Parathyroid adenoma (tissue), 2 donors: ENCODE measurements around the gene SLC26A2.

Experiments
- H2AFZ ChIP-seq: fragments of 300-600 bp; sonication (generic); one replicate; pipeline ENCODE4 v1.7.0; 2017; ENCODE audit warnings: antibody characterized with exemption, mild to moderate bottlenecking
- H3K27ac ChIP-seq: fragments of 300-600 bp; sonication (generic); one replicate; pipeline ENCODE4 v1.7.0; 2017
- H3K27me3 ChIP-seq: fragments of 300-600 bp; sonication (generic); one replicate; pipeline ENCODE4 v1.7.0; 2017; ENCODE audit warnings: low read length; ENCODE audit not compliant: control insufficient read depth, insufficient read depth
- H3K36me3 ChIP-seq: fragments of 300-600 bp; sonication (generic); one replicate; pipeline ENCODE4 v1.7.0; 2017; ENCODE audit warnings: low read length; ENCODE audit not compliant: control insufficient read depth, insufficient read depth
- H3K4me1 ChIP-seq: fragments of 300-600 bp; sonication (generic); one replicate; pipeline ENCODE4 v1.7.0; 2017; ENCODE audit warnings: control low read depth
- H3K4me2 ChIP-seq: fragments of 300-600 bp; sonication (generic); one replicate; pipeline ENCODE4 v1.7.0; 2017; ENCODE audit warnings: low read length
- H3K4me3 ChIP-seq: fragments of 300-600 bp; sonication (generic); one replicate; pipeline ENCODE4 v1.7.0; 2017; ENCODE audit warnings: low read depth, low read length
- H3K79me2 ChIP-seq: fragments of 300-600 bp; sonication (generic); one replicate; pipeline ENCODE4 v1.7.0; 2017; ENCODE audit warnings: control low read depth
- H3K9ac ChIP-seq: fragments of 300-600 bp; sonication (generic); one replicate; pipeline ENCODE4 v1.7.0; 2017; ENCODE audit warnings: mild to moderate bottlenecking
- H3K9me3 ChIP-seq: fragments of 300-600 bp; sonication (generic); one replicate; pipeline ENCODE4 v1.7.0; 2017; ENCODE audit warnings: low read length; ENCODE audit not compliant: control insufficient read depth
- TF ChIP-seq, protein P1 (sequence below): fragments of 300-600 bp; sonication (generic); IDR thresholded peaks from one replicate; pipeline ENCODE4 v1.7.0; 2017; ENCODE audit warnings: antibody characterized with exemption, mild to moderate bottlenecking
- donor health status: primary hyperparathyroidism.

The SLC26A2 gene

GRCh38 chr5:149969181-149969930 lies 8.8 kb downstream of the SLC26A2 start:
- Histone ChIP-seq H3K36me3 (no peaks in the 10 kb centered on the region), H3K27me3 (no peaks in the 10 kb centered on the region), H3K27ac (no peak overlapping the region), H3K4me1 (peaks cover 5% of the 10 kb centered on the region), H3K4me3 (no peak overlapping the region), H3K9me3 (no peaks in the 10 kb centered on the region), H3K9ac (no peak overlapping the region), H3K79me2 (peaks cover 6% of the 10 kb centered on the region), H3K4me2 (no peak overlapping the region), H2AFZ (no peak overlapping the region)
- TF ChIP-seq, protein P1, sequence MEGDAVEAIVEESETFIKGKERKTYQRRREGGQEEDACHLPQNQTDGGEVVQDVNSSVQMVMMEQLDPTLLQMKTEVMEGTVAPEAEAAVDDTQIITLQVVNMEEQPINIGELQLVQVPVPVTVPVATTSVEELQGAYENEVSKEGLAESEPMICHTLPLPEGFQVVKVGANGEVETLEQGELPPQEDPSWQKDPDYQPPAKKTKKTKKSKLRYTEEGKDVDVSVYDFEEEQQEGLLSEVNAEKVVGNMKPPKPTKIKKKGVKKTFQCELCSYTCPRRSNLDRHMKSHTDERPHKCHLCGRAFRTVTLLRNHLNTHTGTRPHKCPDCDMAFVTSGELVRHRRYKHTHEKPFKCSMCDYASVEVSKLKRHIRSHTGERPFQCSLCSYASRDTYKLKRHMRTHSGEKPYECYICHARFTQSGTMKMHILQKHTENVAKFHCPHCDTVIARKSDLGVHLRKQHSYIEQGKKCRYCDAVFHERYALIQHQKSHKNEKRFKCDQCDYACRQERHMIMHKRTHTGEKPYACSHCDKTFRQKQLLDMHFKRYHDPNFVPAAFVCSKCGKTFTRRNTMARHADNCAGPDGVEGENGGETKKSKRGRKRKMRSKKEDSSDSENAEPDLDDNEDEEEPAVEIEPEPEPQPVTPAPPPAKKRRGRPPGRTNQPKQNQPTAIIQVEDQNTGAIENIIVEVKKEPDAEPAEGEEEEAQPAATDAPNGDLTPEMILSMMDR, result no peak

DNA sequence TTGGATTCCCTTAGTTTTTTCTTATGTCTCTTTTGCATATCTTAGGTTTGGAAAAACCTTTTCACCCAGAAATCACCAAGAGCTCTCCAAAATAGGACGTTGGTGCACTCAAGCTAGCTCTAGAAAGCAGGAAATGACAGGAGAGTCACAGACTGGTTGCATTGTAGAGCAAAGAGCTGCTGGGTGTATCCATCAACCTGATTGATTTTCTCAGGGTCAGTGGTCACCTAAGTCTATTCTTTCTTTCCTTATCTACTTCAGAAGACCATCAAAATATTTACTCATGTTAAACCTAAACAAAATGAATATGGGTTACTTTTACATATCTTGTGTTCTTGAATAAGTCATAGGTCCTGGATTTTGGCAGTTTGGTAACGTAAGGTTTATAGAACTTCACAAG lies 14.9 kb downstream of the SLC26A2 start:
- Histone ChIP-seq H3K9me3 (no peaks in the 10 kb centered on the region), H3K9ac (no peak overlapping the region), H2AFZ (no peak overlapping the region), H3K79me2 (no peaks in the 10 kb centered on the region), H3K27ac (no peak overlapping the region), H3K4me2 (no peak overlapping the region), H3K4me3 (no peak overlapping the region), H3K27me3 (no peaks in the 10 kb centered on the region), H3K36me3 (no peaks in the 10 kb centered on the region), H3K4me1 (no peaks in the 10 kb centered on the region)
- TF ChIP-seq, protein P1, result no peak

GRCh38 chr5:149979896-149980295 lies 19.3 kb downstream of the SLC26A2 start:
- no peak overlapping the region for H3K4me3 ChIP-seq
- H2AFZ ChIP-seq, result no peak overlapping the region
- H3K36me3 ChIP-seq, result no peaks in the 10 kb centered on the region
- no peaks in the 10 kb centered on the region for H3K9me3 ChIP-seq
- no peak overlapping the region for H3K27ac ChIP-seq
- no peaks in the 10 kb centered on the region for H3K79me2 ChIP-seq
- H3K4me2 ChIP-seq, result no peak overlapping the region
- H3K27me3 ChIP-seq, result no peaks in the 10 kb centered on the region
- H3K9ac ChIP-seq, result no peak overlapping the region
- no peaks in the 10 kb centered on the region for H3K4me1 ChIP-seq
- TF ChIP-seq, protein P1, result no peak

DNA sequence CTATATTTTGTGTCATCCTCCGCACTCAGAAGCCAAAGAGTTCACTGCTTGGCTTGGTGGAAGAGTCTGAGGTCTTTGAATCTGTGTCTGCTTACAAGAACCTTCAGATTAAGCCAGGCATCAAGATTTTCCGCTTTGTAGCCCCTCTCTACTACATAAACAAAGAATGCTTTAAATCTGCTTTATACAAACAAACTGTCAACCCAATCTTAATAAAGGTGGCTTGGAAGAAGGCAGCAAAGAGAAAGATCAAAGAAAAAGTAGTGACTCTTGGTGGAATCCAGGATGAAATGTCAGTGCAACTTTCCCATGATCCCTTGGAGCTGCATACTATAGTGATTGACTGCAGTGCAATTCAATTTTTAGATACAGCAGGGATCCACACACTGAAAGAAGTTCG lies 20.6 kb downstream of the SLC26A2 start:
- no peak overlapping the region for H3K27ac ChIP-seq
- no peaks in the 10 kb centered on the region for H3K36me3 ChIP-seq
- no peaks in the 10 kb centered on the region for H3K9me3 ChIP-seq
- no peaks in the 10 kb centered on the region for H3K79me2 ChIP-seq
- H3K4me2 ChIP-seq, result no peak overlapping the region
- TF ChIP-seq, protein P1, result no peak
- H2AFZ ChIP-seq, result no peak overlapping the region
- no peak overlapping the region for H3K4me3 ChIP-seq
- H3K27me3 ChIP-seq, result no peaks in the 10 kb centered on the region
- H3K9ac ChIP-seq, result no peak overlapping the region
- H3K4me1 ChIP-seq, result no peaks in the 10 kb centered on the region

GRCh38 chr5:149982505-149982904 lies 21.9 kb downstream of the SLC26A2 start:
- Histone ChIP-seq H3K4me3 (no peak overlapping the region), H3K9me3 (no peaks in the 10 kb centered on the region), H3K27me3 (no peaks in the 10 kb centered on the region), H3K4me1 (no peaks in the 10 kb centered on the region), H2AFZ (no peak overlapping the region), H3K9ac (no peak overlapping the region), H3K27ac (no peak overlapping the region), H3K4me2 (no peak overlapping the region), H3K36me3 (no peaks in the 10 kb centered on the region), H3K79me2 (no peaks in the 10 kb centered on the region)
- TF ChIP-seq, protein P1, result no peak
